HG02571 (cell line): ENCODE measurements around the gene WNT4.

Experiments
- ATAC-seq: cut with Tn5 transposase; IDR thresholded peaks from one replicate; pipeline ENCODE4 v1.9.1; 2021; ENCODE audit warnings: mild to moderate bottlenecking, moderate library complexity; ENCODE audit not compliant: unreplicated experiment

The WNT4 gene

DNA sequence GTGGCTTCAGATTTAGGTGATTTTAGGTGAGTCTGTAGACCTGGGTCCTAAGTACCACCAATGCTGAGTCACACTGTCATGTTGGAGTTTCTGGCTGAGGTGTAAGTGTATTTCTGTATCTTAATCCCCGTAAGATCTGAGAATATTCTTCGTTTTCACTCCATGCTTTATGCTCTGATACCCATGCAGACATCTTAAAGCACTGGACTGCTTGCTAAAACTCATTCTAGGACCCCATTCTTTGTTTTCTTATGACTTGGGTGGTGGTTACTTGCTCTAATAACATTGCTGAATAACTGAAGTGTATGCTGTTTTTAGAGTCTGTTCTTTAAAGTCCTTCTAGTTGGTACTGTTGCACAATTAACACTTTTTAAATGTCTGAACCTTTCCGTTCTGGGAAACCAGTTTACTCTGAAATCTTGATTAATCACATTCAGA, 53.7 kb downstream of the WNT4 start:
- no peak for ATAC-seq

DNA sequence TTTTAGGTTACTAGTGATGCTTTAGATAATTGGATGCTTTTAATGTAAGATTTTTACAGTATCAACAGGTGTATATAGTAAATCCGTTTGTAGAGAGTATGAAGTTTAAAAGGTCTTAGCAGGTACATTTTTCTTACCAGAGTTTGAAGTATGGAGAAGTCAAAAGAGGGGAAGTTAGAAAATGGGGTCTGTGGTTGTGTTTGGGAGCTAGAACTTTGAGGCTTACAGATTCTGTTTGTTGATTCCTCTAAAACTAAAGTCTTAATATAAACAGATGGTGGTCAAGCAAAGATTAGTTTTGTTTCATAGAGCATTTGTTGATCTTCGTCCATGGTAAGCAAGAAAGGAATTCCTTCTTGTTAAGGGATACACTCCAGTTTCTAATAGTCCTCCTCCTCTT, 54.6 kb downstream of the WNT4 start:
- ATAC-seq: no peak

DNA sequence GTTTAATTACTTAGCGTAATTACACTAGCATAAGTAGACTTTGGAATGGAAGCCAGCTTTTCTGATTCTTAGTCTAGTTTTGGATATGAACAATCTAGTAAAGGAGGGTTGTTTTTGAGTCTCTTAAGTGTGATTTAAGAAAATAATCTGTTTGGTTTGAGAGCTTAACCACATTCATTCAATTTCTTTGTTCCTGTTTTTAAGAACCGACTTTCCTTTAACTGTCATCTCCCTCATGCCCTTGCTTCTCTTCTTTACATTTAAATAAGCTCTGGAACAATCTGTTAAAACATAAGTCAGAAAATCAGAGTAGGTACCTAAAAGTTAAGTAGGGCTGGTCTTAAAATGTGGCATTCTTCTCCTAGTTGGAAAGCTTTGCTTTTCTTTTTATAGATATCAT, 62.7 kb downstream of the WNT4 start:
- no peak for ATAC-seq

DNA sequence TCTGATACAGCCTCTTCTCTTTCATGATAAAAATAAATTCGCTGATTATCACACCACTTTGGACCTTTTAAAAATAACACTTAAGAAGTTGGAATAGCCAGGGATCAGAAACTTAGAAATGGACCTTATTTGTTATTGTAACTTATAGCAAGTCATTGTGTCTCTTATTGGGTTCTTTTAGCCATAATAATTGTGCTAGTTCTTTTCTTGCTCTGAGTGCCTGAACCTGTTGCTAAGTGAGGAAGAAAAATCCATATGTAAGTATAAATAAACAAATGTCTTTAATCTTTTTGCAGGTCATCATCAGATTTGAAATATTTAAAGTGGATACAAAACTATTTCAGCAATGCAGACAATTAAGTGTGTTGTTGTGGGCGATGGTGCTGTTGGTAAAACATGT, 64.8 kb downstream of the WNT4 start:
- no peak for ATAC-seq

DNA sequence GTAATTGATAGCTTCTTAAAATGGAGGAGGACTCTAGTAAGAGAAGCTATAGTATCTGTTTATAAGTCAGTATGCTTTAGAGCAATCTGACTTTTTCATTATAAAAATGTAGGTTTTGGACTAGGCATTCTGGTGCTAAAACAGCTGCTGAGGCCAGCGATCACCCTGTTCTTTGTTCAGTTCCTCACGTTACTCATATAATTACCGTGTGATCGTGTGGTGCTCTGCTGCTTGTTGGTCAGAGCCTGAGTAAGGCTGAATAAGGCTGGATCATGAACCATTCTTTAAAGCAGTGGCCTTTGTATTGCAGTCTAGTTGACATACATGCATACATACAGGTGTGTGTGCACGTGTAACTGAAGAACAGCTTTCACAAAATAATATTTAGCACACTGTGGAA, 65.2 kb downstream of the WNT4 start:
- ATAC-seq: no peak

DNA sequence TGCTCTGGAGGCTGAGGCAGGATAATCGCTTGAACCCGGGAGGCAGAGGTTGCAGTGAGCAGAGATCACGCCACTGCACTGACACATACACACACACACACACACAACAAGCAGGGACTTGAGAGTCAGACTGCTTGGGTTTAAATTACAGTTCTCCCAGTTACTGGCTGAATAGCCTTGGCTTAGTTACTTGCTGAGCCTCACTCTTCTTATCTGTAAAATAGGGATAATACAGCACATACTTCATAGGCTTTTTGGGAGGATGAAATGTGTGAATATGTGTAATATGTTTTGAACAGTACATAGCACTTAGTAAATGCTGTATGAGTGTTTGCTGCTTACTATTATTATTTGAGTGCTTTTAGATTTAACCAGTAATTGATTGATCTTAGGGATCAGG, 66.6 kb downstream of the WNT4 start:
- no peak for ATAC-seq

DNA sequence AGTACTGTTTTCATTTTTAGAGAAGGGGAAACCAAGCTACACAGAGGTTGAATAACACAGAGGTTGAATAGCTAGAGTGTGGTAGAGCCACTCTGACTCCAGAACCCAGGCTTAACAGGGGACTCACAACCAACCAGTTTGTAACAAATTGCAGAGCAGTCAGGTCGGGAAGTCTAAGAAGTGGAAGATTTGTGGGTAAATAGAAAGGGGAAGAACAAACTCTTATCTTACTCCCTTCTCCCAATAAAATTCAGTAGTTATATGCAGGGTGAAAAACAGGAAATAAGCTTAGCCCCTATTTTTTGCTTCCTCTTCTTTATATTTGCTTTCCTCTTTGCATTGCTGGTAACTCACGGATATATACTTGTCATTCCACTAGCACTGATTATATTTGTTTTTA, 67.2 kb downstream of the WNT4 start:
- ATAC-seq: no peak

DNA sequence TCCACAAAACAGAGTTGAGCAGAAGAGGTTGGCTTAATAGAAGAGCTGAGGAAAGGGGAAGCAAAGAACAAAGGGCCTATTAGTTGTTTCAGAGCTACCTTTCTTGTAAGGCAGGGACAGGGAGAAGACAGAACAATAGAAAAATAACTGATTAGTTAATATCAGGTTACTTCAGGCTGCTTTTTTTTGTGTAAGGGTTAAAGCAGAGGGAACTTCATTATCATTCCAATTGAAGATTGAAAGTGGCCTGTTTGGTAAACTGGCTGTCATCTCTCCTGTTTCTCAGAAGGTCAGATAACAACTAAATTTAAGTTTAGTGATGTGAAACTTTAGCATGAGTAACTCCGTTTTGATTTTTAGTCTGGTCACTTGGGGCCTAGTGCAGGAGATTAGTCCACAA, 68.1 kb downstream of the WNT4 start:
- ATAC-seq: no peak

DNA sequence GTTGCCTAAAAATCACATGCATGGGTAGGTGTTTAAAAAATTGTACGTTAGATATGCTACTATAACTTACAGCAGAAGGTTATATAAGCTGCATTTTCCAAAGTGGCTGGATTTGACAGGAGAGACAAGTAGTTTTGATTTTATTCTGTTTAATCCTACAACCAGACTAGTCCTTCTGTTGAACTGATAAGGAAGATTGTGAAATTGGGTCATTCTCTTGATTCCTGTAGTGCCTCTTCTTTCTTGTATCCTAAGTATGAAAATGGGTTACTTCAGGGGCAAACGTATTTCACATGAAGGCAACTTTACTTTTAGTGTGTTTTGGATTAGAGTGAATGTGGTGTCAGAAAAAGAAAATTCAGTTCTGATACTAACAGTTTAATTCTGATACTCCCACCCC, 71.4 kb downstream of the WNT4 start:
- no peak for ATAC-seq
